ENCODE measurements around the gene PRKG1. TPM values are rescaled to one million over a fixed set of nuclear protein-coding genes. Genes with fewer than 3 reads are reported as not detected.

PRKG1 gene
- total and polyA plus RNA-seq, 2 of the 8 experiments (the other 6 are each of a cell fraction or from before 2014, with no cell fraction given) = 4.2 to 15.2 TPM

DNA sequence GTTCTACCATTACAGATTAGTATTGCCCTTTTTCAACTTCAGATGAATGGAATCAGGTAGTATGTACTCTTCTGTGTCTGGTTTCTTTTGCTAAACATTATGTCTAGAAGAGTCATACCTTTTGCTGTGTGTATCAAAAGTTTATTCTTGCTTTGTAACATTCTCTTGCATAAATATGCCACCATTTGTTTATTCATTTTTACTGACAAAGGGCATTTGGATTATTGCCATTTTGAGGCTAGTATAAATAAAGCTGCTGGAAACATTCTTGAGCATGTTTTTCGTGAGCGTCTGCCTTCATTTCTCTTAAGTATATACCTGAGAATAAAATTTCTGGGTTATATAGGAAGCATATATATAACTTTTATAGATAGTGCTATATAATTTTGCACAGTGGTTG is 746.8 kb downstream of the PRKG1 start (continued):
- TF ChIP-seq, protein P1, sequence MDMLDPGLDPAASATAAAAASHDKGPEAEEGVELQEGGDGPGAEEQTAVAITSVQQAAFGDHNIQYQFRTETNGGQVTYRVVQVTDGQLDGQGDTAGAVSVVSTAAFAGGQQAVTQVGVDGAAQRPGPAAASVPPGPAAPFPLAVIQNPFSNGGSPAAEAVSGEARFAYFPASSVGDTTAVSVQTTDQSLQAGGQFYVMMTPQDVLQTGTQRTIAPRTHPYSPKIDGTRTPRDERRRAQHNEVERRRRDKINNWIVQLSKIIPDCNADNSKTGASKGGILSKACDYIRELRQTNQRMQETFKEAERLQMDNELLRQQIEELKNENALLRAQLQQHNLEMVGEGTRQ (IDR thresholded peaks at IDR 0.05; ENCODE audit: low read length) = no peak
- TF ChIP-seq SIX5 (IDR thresholded peaks at IDR 0.05; ENCODE audit: low read depth, low read length) (no peak), RBBP5 (IDR thresholded peaks at IDR 0.05; ENCODE audit: borderline replicate concordance, low read depth, low read length) (no peak), SRF (IDR thresholded peaks at IDR 0.05; ENCODE audit: low read depth, low read length) (no peak), TBP (IDR thresholded peaks at IDR 0.05; ENCODE audit: low read depth, low read length) (no peak)
- TF ChIP-seq, protein P2, sequence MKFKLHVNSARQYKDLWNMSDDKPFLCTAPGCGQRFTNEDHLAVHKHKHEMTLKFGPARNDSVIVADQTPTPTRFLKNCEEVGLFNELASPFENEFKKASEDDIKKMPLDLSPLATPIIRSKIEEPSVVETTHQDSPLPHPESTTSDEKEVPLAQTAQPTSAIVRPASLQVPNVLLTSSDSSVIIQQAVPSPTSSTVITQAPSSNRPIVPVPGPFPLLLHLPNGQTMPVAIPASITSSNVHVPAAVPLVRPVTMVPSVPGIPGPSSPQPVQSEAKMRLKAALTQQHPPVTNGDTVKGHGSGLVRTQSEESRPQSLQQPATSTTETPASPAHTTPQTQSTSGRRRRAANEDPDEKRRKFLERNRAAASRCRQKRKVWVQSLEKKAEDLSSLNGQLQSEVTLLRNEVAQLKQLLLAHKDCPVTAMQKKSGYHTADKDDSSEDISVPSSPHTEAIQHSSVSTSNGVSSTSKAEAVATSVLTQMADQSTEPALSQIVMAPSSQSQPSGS (IDR thresholded peaks at IDR 0.05; ENCODE audit: low read length) = no peak

Data from H1 (cell line).